LNCaP clone FGC (cell line): ENCODE results near the gene GPD1L.

Experiments used
- DNase-seq: peaks from one replicate; pipeline ENCODE4 v3.0.0-alpha.2; 2011; ENCODE audit warnings: low read depth
- H3K4me3 ChIP-seq: 2 replicates; pipeline ENCODE4 v1.5.1; 2011; ENCODE audit warnings: mild to moderate bottlenecking, low read depth, low read length, control low read depth
- TF ChIP-seq, protein P1 (sequence below): IDR thresholded peaks from 2 replicates; pipeline ENCODE4 v1.5.1; 2012; ENCODE audit warnings: mild to moderate bottlenecking; ENCODE audit not compliant: control insufficient read depth, insufficient read depth; ENCODE audit errors: extremely low read depth

GPD1L gene

GRCh38 chr3:32089476-32089875 lies 16.9 kb upstream of the GPD1L start:
- no peak overlapping the region for H3K4me3 ChIP-seq
- TF ChIP-seq, protein P1, sequence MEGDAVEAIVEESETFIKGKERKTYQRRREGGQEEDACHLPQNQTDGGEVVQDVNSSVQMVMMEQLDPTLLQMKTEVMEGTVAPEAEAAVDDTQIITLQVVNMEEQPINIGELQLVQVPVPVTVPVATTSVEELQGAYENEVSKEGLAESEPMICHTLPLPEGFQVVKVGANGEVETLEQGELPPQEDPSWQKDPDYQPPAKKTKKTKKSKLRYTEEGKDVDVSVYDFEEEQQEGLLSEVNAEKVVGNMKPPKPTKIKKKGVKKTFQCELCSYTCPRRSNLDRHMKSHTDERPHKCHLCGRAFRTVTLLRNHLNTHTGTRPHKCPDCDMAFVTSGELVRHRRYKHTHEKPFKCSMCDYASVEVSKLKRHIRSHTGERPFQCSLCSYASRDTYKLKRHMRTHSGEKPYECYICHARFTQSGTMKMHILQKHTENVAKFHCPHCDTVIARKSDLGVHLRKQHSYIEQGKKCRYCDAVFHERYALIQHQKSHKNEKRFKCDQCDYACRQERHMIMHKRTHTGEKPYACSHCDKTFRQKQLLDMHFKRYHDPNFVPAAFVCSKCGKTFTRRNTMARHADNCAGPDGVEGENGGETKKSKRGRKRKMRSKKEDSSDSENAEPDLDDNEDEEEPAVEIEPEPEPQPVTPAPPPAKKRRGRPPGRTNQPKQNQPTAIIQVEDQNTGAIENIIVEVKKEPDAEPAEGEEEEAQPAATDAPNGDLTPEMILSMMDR: no peak
- DNase-seq: no peak

GRCh38 chr3:32093204-32093603 lies 13.2 kb upstream of the GPD1L start:
- no peak for DNase-seq
- TF ChIP-seq, protein P1: no peak
- H3K4me3 ChIP-seq: no peak overlapping the region

GRCh38 chr3:32095431-32095830 lies 11.0 kb upstream of the GPD1L start:
- TF ChIP-seq, protein P1: no peak
- peak; percentile 85 for DNase-seq
- H3K4me3 ChIP-seq: no peak overlapping the region

GRCh38 chr3:32097768-32098167 lies 8.7 kb upstream of the GPD1L start:
- TF ChIP-seq, protein P1: no peak
- H3K4me3 ChIP-seq: no peak overlapping the region
- DNase-seq: no peak

DNA sequence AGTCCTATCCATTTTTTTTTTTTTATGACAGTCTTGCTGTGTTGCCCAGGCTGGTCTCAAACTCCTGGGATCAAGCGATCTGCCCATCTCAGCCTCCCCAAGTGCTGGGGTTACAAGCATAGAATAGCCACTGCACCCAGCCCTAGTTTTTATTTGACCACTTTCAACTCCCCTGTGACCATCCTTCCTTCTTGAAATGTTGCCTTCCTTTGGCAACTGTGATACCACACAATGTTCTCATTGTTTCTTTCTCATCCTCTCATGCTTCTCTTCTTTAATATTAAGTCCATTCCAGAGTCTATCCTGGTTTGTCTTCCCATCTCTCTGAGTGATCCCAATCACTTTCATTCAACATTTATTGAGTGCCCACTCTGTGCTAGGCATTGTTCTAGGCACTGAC lies 7.9 kb upstream of the GPD1L start:
- DNase-seq: no peak
- H3K4me3 ChIP-seq: no peak overlapping the region
- TF ChIP-seq, protein P1: no peak

GRCh38 chr3:32100465-32100864 lies 6.0 kb upstream of the GPD1L start:
- TF ChIP-seq, protein P1: no peak
- no peak overlapping the region for H3K4me3 ChIP-seq
- no peak for DNase-seq

- no peak overlapping the region for H3K4me3 ChIP-seq
- TF ChIP-seq, protein P1: no peak
- no peak for DNase-seq
Observed at GRCh38 chr3:32102289-32102688, 4.1 kb upstream of the GPD1L start.
